H9 (cell line): Measurements from ENCODE around the gene DMTF1. TPM values are rescaled to one million over a fixed set of nuclear protein-coding genes. Genes with fewer than 3 reads are reported as not detected.
A peak's percentile ranks its signal among the peaks of the same experiment; 100 is the strongest.

Source experiments
- DNase-seq: peaks from one replicate; pipeline ENCODE4 v3.0.0-alpha.2; 2017
- H2AFZ ChIP-seq: one replicate; pipeline ENCODE4 v1.6.1; 2013; ENCODE audit warnings: mild to moderate bottlenecking, low read length, control low read depth, moderate library complexity
- H2AK5ac ChIP-seq: 2 replicates; pipeline ENCODE4 v1.6.1; 2013; ENCODE audit warnings: low read length, control low read depth, mixed read lengths; ENCODE audit not compliant: insufficient read length
- H2BK120ac ChIP-seq: one replicate; pipeline ENCODE4 v1.6.1; 2013; ENCODE audit warnings: low read depth, mild to moderate bottlenecking, low read length, control low read depth, inconsistent platforms; ENCODE audit not compliant: poor library complexity, severe bottlenecking
- H2BK12ac ChIP-seq: 2 replicates; pipeline ENCODE4 v1.6.1; 2013; ENCODE audit warnings: low read length, control low read depth, mixed read lengths, low read depth; ENCODE audit not compliant: insufficient read length
- H2BK15ac ChIP-seq: 2 replicates; pipeline ENCODE4 v1.6.1; 2013; ENCODE audit warnings: low read depth, low read length, control low read depth
- H2BK20ac ChIP-seq: one replicate; pipeline ENCODE4 v1.6.1; 2013; ENCODE audit warnings: low read depth, mild to moderate bottlenecking, low read length, control low read depth, inconsistent platforms; ENCODE audit not compliant: poor library complexity, severe bottlenecking
- H2BK5ac ChIP-seq: 2 replicates; pipeline ENCODE4 v1.6.1; 2013; ENCODE audit warnings: low read length, control low read depth, mixed read lengths; ENCODE audit not compliant: insufficient read length
- H3K14ac ChIP-seq: 2 replicates; pipeline ENCODE4 v1.6.1; 2013; ENCODE audit warnings: low read length, control low read depth; ENCODE audit not compliant: insufficient read depth
- H3K18ac ChIP-seq: 2 replicates; pipeline ENCODE4 v1.6.1; 2013; ENCODE audit warnings: low read depth, mild to moderate bottlenecking, mixed read lengths, low read length, control low read depth; ENCODE audit not compliant: insufficient read length
- H3K23ac ChIP-seq: 2 replicates; pipeline ENCODE4 v1.6.1; 2013; ENCODE audit warnings: low read length, control low read depth, mixed read lengths, low read depth; ENCODE audit not compliant: insufficient read length
- H3K23me2 ChIP-seq: 2 replicates; pipeline ENCODE4 v1.6.1; 2013; ENCODE audit warnings: low read depth, mild to moderate bottlenecking, mixed read lengths, low read length, control low read depth; ENCODE audit not compliant: insufficient read length, poor library complexity, severe bottlenecking
- H3K27ac ChIP-seq: 2 replicates; pipeline ENCODE4 v1.5.1; 2013; ENCODE audit warnings: low read length, control low read depth, mixed read lengths, low read depth; ENCODE audit not compliant: insufficient read length
- H3K27me3 ChIP-seq: 2 replicates; pipeline ENCODE4 v1.6.1; 2013; ENCODE audit warnings: low read length, control low read depth, inconsistent platforms; ENCODE audit not compliant: insufficient read depth
- H3K4ac ChIP-seq: 2 replicates; pipeline ENCODE4 v1.6.1; 2013; ENCODE audit warnings: low read depth, mild to moderate bottlenecking, control low read depth, inconsistent platforms, low read length, moderate library complexity
- H3K4me1 ChIP-seq: 2 replicates; pipeline ENCODE4 v1.6.1; 2013; ENCODE audit warnings: low read length, control low read depth, inconsistent platforms; ENCODE audit not compliant: insufficient read depth
- H3K4me2 ChIP-seq: 2 replicates; pipeline ENCODE4 v1.6.1; 2013; ENCODE audit warnings: low read length, control low read depth, mixed read lengths; ENCODE audit not compliant: insufficient read length, insufficient read depth
- H3K56ac ChIP-seq: 2 replicates; pipeline ENCODE4 v1.6.1; 2013; ENCODE audit warnings: low read depth, mild to moderate bottlenecking, mixed read lengths, low read length, control low read depth; ENCODE audit not compliant: insufficient read length
- H3K79me1 ChIP-seq: 2 replicates; pipeline ENCODE4 v1.6.1; 2013; ENCODE audit warnings: low read depth, mild to moderate bottlenecking, moderate library complexity, low read length, control low read depth, inconsistent platforms; ENCODE audit not compliant: insufficient read depth, poor library complexity, severe bottlenecking
- H3K79me2 ChIP-seq: 2 replicates; pipeline ENCODE4 v1.6.1; 2013; ENCODE audit warnings: low read length, control low read depth, inconsistent platforms; ENCODE audit not compliant: insufficient read depth
- H3K9ac ChIP-seq: 2 replicates; pipeline ENCODE4 v1.6.1; 2013; ENCODE audit warnings: low read length, control low read depth, mixed read lengths; ENCODE audit not compliant: insufficient read length; ENCODE audit errors: extremely low read depth
- H3K9me3 ChIP-seq: one replicate; pipeline ENCODE4 v1.6.1; 2013; ENCODE audit warnings: low read depth, low read length, inconsistent platforms; ENCODE audit not compliant: control insufficient read depth
- H3T11ph ChIP-seq: one replicate; pipeline ENCODE4 v1.6.1; 2013; ENCODE audit warnings: mild to moderate bottlenecking, low read length, control low read depth, inconsistent platforms
- H4K20me1 ChIP-seq: one replicate; pipeline ENCODE4 v1.6.1; 2013; ENCODE audit not compliant: control insufficient read depth, insufficient read length, insufficient read depth
- H4K5ac ChIP-seq: 2 replicates; pipeline ENCODE4 v1.6.1; 2013; ENCODE audit warnings: low read depth, mild to moderate bottlenecking, mixed read lengths, low read length, control low read depth; ENCODE audit not compliant: insufficient read length
- H4K8ac ChIP-seq: replicated peaks from 2 replicates; pipeline ENCODE4 v1.6.1; 2013; ENCODE audit warnings: low read length, control low read depth, mixed read lengths, low read depth; ENCODE audit not compliant: insufficient read length
- H4K91ac ChIP-seq: 2 replicates; pipeline ENCODE4 v1.6.1; 2013; ENCODE audit warnings: low read depth, mild to moderate bottlenecking, moderate library complexity, mixed read lengths, low read length, control low read depth; ENCODE audit not compliant: insufficient read length
- H3K27ac Mint-ChIP-seq, 3 experiments: 2 replicates in 2 of 3; 3 replicates in 1 of 3; pipeline ENCODE4 v1.8.0; 2020 to 2021; ENCODE audit warnings: mixed read lengths in 3 of 3, mild to moderate bottlenecking in 1 of 3, moderate library complexity in 1 of 3
- H3K27me3 Mint-ChIP-seq: 2 replicates; pipeline ENCODE4 v1.8.0; 2021; ENCODE audit warnings: low read depth, mild to moderate bottlenecking, moderate library complexity, mixed read lengths
- H3K36me3 Mint-ChIP-seq, 3 experiments: 2 replicates in 2 of 3; 3 replicates in 1 of 3; pipeline ENCODE4 v1.8.0; 2020 to 2021; ENCODE audit warnings: low read depth in 3 of 3, mixed read lengths in 3 of 3; ENCODE audit not compliant: insufficient read depth in 1 of 3
- H3K4me1 Mint-ChIP-seq, 2 experiments: 2 replicates each; pipeline ENCODE4 v1.8.0; 2020; ENCODE audit warnings: mixed read lengths in 2 of 2
- H3K4me3 Mint-ChIP-seq, 2 experiments: 2 replicates in 1 of 2; 3 replicates in 1 of 2; pipeline ENCODE4 v1.8.0; 2020 to 2021; ENCODE audit warnings: mild to moderate bottlenecking in 2 of 2, mixed read lengths in 2 of 2, moderate library complexity in 1 of 2
- H3K9me3 Mint-ChIP-seq, 2 experiments: 2 replicates in 1 of 2; 3 replicates in 1 of 2; pipeline ENCODE4 v1.8.0; 2020; ENCODE audit warnings: mild to moderate bottlenecking in 2 of 2, mixed read lengths in 2 of 2, moderate library complexity in 1 of 2
- WGBS: extraction: QIAGEN DNeasy Blood & Tissue Kit; methylation state at CpG from one replicate; pipeline ENCODE4 v1.1.7; 2013; ENCODE audit warnings: missing lambda C conversion rate, low lambda C conversion rate, mixed read lengths; ENCODE audit not compliant: insufficient read length; ENCODE audit errors: extremely low coverage; 5-methylcytosine and 5-hydroxymethylcytosine counted together
- total RNA-seq: library from RNA; stranded (reverse); gene quantifications from 2 replicates; pipeline ENCODE4 v1.2.1, GENCODE V29; 2021
- TF ChIP-seq, protein P1 (sequence below): fragments of 200-600 bp; sonication (generic); conservative IDR thresholded peaks from 3 replicates; pipeline ENCODE4 v1.8.0; 2021; ENCODE audit warnings: antibody characterized with exemption, mild to moderate bottlenecking

DMTF1 gene
- total RNA-seq, 1 experiment from 2014 or later = 111 TPM

DNA sequence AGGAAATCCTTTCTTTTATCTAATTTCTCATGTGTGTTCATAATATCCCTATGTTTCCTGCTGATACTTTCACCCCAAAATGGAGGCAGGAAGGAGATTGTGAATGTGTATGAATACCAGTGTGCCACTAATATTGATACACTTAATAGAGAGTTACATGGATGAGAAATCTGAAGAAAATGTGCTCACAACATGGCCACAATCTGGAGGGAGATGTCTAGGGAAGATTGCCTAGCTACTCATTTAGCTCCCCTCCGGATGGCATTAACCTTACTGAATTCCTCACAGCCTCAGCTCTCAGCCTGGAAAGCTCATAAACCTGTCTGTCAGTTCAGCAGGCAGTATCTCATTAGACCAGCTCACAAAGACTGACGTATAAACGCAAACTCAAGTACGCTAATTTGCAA, 23.4 kb upstream of the DMTF1 start:
- H3K36me3 Mint-ChIP-seq = no peaks in the 10 kb centered on the region; a peak in 1 of 7 replicates
- no peaks in the 10 kb centered on the region for H3K27me3 ChIP-seq
- no peak overlapping the region for H2BK20ac ChIP-seq
- peak overlapping the region; percentile 7 to 63; a peak in 4 of 5 replicates for H3K4me3 Mint-ChIP-seq
- no peak overlapping the region for H4K5ac ChIP-seq
- H2BK5ac ChIP-seq = no peak overlapping the region
- H3K23me2 ChIP-seq = no peaks in the 10 kb centered on the region
- H3K9me3 ChIP-seq = no peaks in the 10 kb centered on the region
- no peak overlapping the region for H3T11ph ChIP-seq
- H3K4me1 Mint-ChIP-seq = peaks cover 27 to 38% of the 10 kb centered on the region in 2 experiments
- no peak overlapping the region for H4K8ac ChIP-seq
- H2BK120ac ChIP-seq = no peak overlapping the region
- H3K4me2 ChIP-seq = peak overlapping the region; percentile 55
- H2BK12ac ChIP-seq = no peak overlapping the region
- WGBS = no CpG with 5 or more reads among the region's 4 CpGs
- H2AFZ ChIP-seq = no peak overlapping the region
- no peak overlapping the region for H3K9ac ChIP-seq
- no peaks in the 10 kb centered on the region for H3K27me3 Mint-ChIP-seq
- H2AK5ac ChIP-seq = no peak overlapping the region
- H3K18ac ChIP-seq = no peak overlapping the region
- H3K27ac Mint-ChIP-seq = peak overlapping the region in 1 of 3 experiments; percentile 77; a peak in 3 of 7 replicates
- no peaks in the 10 kb centered on the region for H3K79me1 ChIP-seq
- H3K23ac ChIP-seq = no peak overlapping the region
- peaks cover 6% of the 10 kb centered on the region; the same call in 1 of the 2 replicates for H3K4me1 ChIP-seq
- H4K91ac ChIP-seq = no peak overlapping the region
- peak overlapping the region; percentile 9 for H3K27ac ChIP-seq
- H3K56ac ChIP-seq = no peak overlapping the region
- H3K9me3 Mint-ChIP-seq = no peaks in the 10 kb centered on the region
- H3K79me2 ChIP-seq = no peaks in the 10 kb centered on the region
- no peak overlapping the region for H3K4ac ChIP-seq
- H4K20me1 ChIP-seq = no peaks in the 10 kb centered on the region
- H3K14ac ChIP-seq = no peak overlapping the region
- TF ChIP-seq, protein P1, sequence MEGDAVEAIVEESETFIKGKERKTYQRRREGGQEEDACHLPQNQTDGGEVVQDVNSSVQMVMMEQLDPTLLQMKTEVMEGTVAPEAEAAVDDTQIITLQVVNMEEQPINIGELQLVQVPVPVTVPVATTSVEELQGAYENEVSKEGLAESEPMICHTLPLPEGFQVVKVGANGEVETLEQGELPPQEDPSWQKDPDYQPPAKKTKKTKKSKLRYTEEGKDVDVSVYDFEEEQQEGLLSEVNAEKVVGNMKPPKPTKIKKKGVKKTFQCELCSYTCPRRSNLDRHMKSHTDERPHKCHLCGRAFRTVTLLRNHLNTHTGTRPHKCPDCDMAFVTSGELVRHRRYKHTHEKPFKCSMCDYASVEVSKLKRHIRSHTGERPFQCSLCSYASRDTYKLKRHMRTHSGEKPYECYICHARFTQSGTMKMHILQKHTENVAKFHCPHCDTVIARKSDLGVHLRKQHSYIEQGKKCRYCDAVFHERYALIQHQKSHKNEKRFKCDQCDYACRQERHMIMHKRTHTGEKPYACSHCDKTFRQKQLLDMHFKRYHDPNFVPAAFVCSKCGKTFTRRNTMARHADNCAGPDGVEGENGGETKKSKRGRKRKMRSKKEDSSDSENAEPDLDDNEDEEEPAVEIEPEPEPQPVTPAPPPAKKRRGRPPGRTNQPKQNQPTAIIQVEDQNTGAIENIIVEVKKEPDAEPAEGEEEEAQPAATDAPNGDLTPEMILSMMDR = no peak
- H2BK15ac ChIP-seq = no peak overlapping the region
- peak; percentile 42 for DNase-seq
